ENCODE data around the gene PIK3R3.

Gene PIK3R3

DNA sequence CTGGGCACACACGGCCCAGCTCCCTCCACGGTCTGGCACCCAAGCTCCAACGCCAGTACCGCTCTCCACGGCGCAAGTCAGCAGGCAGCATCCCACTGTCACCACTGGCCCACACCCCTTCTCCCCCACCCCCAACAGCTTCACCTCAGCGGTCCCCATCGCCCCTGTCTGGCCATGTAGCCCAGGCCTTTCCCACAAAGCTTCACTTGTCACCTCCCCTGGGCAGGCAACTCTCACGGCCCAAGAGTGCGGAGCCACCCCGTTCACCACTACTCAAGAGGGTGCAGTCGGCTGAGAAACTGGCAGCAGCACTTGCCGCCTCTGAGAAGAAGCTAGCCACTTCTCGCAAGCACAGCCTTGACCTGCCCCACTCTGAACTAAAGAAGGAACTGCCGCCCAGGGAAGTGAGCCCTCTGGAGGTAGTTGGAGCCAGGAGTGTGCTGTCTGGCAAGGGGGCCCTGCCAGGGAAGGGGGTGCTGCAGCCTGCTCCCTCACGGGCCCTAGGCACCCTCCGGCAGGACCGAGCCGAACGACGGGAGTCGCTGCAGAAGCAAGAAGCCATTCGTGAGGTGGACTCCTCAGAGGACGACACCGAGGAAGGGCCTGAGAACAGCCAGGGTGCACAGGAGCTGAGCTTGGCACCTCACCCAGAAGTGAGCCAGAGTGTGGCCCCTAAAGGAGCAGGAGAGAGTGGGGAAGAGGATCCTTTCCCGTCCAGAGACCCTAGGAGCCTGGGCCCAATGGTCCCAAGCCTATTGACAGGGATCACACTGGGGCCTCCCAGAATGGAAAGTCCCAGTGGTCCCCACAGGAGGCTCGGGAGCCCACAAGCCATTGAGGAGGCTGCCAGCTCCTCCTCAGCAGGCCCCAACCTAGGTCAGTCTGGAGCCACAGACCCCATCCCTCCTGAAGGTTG lies 97.6 kb downstream of the PIK3R3 start:
- DNase-seq (ENCODE audit: insufficient read length, low spot score) (no peak), FAIRE-seq (no peak)

DNA sequence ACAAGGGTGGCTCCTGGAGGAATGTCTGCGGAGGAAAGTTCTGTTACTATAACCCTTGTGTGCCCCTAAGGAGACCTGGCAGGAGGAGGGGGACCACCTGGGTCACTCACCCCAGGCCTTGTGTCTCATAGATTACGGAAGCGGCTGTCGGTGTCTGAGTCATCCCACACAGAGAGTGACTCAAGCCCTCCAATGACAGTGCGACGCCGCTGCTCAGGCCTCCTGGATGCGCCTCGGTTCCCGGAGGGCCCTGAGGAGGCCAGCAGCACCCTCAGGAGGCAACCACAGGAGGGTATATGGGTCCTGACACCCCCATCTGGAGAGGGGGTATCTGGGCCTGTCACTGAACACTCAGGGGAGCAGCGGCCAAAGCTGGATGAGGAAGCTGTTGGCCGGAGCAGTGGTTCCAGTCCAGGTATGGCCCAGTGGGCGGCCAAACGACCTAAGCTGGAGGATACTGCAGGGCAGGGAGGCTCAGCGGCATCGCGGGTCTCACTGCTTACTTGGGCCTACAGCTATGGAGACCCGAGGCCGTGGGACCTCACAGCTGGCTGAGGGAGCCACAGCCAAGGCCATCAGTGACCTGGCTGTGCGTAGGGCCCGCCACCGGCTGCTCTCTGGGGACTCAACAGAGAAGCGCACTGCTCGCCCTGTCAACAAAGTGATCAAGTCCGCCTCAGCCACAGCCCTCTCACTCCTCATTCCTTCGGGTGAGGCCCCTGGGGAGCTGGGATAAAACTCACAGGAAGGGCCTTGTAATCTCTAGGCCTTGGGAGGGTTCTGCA lies 101.4 kb downstream of the PIK3R3 start:
- FAIRE-seq = no peak
- no peak for DNase-seq (ENCODE audit: insufficient read length, low spot score)

DNA sequence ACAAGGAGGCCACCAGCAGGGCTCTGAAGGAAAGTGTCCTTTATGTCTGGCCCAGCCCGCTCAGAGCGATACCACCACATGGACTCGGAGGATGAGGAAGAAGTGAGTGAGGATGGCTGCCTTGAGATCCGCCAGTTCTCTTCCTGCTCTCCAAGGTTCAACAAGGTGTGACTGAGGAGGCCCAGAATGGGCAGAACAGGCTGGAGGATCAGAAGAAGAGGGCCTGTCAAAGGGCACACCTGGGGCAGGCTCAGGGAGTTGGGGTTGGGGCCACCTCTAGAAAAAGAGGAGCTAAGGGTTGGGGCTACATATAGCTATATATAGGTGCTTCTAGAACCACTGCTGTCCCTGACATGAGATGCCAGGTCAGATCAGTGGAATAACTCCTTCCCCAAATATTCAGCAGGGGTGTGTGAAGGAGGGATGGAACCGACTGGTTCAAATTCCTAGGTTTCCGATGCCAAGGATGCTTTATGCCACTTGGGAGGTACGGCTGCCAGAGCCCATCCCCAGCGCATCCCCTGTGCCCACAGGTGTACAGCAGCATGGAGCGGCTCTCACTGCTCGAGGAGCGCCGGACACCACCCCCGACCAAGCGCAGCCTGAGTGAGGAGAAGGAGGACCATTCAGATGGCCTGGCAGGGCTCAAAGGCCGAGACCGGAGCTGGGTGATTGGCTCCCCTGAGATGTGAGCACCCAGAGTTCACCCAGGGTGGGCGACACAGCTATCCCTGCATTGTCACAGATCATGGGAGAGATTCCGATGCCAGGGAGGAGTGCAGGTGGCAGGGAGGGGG lies 102.2 kb downstream of the PIK3R3 start:
- FAIRE-seq (no peak), DNase-seq (ENCODE audit: insufficient read length, low spot score) (no peak)

DNA sequence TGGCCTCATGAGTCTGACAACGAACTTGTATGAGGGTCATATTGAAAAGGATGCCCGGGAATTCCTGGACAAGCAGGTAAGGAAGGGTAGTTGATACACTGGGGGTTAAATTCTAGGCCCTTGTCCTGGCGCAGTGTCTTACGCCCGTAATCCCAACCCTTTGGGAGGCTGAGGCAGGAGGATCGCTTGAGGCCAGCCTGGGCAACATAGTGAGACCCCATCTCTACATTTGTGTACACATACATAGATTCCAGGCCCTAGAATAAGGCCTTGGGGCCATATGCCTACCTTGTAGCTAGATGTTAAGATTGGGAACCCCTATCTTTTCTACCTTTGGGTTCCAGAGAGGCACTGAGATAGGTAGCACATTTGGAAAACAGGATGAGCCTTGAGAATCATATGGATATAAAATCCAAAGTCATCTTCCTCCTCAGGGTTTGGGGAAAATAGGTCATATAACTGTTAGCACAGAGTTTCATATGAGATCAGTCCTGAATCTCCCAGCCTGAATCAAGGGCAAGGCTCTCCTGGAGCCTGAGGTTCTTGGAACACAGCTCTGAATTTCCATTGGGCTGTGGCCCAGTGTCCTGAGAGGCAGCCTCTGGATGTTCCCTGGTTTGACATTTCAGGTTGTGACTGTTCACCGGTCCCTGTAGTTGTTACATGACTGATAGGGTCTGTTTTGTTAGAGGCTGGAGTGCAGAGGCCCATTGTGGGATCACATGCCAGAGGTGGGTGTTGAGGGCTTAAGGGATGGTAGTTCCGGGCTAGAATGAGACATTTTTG lies 104.4 kb downstream of the PIK3R3 start:
- FAIRE-seq (no peak), DNase-seq (ENCODE audit: insufficient read length, low spot score) (no peak)

DNA sequence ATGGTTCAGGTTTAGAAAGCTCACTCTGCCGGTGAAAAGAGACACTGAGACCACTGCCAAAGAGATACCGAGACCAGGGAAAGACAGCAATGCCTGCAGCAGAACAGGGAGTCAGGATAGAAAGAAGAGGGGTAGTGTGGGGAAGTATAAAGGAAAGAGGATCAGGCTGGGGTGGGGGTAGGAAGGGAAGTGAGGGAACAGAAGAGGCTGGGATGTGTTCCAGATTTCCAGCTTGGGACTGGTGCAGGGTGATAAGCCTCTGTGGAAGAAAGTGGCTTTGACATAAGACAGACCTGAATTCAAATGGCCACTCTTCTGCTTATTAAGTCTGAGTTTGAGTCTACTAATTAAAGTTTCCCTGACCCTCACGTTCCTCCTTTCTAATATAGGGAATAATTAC lies 105.9 kb downstream of the PIK3R3 start:
- no peak for FAIRE-seq
- no peak for DNase-seq (ENCODE audit: insufficient read length, low spot score)

DNA sequence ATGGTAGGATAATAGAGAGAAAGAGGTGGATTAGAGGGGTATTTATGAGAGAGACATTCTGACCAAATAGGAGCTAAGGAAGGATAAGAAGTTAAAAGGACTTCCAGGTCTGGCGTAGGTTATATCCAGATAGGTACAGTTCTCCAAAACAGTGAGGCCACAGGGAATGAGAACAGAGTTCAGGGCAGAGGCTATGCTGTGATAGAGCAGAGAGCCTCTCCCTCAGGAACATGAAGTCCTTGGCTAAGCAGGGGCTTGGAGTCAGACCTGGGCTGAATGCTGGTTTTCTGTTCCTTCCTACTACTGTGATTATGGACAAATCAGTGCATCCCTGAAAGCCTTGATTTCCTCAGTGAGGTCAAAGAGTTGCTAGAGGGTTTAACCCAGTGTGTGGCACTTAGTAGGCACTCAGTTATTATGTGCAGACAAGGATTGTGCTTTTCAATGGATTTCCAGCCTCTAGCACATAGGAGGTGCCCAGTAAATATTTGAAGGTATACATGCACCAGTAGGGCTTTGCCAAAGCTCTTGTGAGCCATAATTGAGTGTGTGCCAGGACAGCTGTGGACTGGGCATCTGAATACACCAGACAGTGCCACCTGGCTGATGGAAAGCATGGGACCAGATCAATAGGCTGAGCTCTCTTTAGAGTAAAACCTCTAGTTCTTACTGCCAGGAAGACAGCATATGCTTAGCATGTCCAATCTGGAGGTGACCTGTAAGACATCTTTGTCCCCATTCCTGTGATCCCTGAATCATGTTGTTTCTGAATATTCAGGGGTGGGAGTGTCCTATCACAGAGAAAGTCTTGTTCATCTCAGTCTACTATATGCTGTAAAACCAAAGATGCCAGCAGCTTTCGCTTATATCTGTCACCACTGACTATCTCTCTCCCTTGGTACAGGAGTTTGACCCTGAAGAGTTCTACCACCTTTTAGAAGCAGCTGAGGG lies 111.1 kb downstream of the PIK3R3 start:
- no peak for DNase-seq (ENCODE audit: insufficient read length, low spot score)
- no peak for FAIRE-seq

DNA sequence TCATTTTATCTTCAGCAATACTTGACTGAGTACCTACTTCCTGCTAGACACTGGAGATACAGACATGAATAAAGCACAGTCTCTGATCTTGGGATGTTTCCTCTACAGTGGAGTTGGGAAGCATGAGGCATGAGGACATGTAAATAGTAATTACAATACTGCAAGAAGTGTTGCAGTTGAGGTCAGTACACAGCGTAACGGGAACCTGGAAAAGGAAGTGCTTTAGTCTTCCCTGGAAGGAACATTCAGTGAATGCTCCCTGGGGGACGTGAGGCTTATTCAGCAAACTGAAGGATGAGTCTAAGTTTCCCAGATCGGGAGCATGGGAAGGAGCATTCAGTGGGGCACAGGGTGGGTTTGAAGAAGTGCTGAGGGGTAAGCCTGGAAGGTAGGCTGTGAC lies 112.4 kb downstream of the PIK3R3 start:
- FAIRE-seq = no peak
- no peak for DNase-seq (ENCODE audit: insufficient read length, low spot score)

DNA sequence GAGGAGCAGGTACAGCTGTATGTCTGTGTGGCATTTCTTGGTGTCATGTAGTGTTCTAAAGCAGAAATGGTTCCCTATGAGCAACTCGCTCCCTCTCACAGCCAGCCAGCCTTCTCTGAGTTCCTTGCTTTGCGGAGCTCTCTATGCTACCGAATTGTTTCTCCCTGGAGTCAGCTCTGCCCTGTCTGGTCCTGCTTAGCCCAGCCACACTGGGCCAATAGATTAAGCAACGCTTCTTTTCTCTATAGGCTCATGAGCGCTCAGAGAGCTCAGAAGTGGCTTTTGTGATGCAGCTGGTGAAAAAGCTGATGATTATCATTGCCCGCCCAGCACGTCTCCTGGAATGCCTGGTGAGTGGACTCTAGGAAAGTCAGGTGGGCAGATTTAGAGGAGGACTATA lies 113.1 kb downstream of the PIK3R3 start:
- FAIRE-seq = no peak
- no peak for DNase-seq (ENCODE audit: insufficient read length, low spot score)

DNA sequence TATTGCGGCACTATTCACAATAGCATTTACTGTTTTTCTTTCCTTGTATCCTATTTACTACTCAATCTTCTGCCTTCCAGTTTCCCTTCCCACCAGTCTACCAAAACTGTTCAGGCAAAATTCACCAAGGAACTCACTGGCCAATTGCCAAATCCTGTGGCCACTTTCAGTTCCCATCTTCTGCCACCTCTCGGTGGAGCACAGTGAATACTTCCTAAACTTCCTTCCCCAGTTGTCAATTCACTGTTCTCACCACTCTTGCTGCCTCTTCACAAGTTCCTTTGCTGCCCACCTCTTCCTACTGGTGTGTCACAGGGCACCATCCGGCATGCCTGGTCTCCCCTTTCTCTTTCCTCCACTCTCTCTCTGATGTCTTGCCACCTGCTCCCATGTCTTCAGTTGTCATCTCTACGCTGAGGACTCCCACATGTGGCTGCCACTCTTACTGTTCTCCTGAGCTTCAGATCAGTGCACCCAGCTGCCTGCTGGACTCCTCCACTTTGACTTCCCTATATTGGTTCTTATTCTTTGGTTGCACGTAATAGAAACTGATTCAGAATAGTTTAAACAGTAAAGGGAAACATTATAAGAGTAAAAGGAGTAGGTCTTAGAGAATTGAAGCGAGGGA lies 114.4 kb downstream of the PIK3R3 start:
- DNase-seq (ENCODE audit: insufficient read length, low spot score) (no peak), FAIRE-seq (no peak)

DNA sequence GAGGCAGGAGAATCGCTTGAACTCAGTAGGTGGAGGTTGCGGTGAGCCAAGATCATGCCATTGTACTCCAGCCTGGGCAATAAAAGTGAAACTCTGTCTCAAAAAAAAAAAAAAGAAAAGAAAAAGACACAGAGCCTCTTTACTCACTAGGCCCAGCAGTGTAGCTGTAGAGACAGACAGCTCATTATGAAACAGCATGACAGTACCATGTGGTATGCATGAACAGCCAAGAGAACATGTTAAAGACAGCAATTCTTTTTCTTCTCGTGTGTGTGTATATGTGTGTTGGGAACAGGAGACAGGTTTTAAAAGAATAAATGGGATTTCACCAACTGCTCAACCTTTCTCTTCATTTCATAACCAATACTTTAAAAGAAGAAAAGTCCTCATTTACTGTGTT lies 118.8 kb downstream of the PIK3R3 start:
- FAIRE-seq = no peak
- no peak for DNase-seq (ENCODE audit: insufficient read length, low spot score)

DNA sequence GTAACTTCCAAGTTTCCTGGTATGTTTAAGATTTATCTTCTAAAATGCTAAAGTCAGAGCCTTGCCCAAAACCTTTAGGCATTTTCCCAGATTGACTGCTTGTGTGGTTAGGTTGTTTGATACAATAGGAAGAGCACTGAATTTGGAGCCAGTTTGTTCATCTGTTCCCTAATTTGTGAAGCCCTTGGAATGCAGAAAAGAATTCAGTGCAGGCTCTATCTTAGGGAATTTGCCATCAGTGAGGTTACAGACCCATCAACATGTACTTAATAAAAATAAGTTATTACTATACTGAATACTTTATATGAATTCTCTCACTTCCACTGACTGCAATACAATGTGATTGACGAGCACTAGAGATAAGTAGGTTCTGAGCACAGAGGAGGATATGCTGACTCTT lies 120.2 kb downstream of the PIK3R3 start:
- DNase-seq (ENCODE audit: insufficient read length, low spot score) (no peak), FAIRE-seq (no peak)

DNA sequence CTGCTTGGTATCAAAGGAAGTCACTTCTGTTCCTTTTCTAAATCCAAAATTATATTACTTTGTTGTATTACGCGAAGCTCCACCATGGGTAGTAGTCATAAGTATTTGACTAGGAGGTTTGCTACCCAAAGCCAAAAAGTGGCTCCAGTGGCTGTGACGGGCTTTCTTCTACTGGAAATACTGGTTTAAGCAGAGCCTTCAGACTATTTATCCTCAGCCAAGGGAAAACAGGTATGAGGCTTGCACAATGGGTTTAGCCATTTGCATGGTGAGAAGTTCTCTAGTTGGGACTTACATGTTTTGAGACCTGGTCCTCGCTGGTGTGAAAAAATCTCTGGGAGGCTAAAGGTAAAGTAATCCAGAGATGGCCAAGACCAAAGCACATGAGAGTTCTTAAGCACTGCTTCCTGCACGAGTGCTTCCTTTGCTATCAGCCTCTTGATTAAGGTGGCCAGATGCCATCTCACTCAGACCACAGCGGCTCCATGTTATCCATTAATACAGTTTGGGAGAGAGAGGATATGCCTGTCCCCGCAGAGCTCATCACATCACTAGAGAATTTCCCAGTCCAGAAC lies 121.2 kb downstream of the PIK3R3 start:
- no peak for DNase-seq (ENCODE audit: insufficient read length, low spot score)
- FAIRE-seq = no peak

DNA sequence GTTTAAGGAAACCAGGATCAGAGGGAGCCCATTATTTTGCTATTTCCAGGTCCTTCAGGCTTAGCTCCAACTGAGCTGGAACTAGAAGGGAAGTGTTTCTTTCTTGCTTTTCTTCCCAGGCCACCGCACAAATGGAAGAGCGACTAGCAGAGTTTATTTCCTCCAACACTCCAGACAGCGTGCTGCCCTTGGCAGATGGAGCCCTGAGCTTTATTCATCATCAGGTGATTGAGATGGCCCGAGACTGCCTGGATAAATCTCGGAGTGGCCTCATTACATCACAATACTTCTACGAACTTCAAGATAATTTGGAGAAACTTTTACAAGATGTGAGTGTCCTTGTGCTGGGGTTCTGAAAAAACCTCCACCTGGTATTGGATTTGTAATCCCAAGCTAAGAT lies 121.8 kb downstream of the PIK3R3 start:
- no peak for FAIRE-seq

DNA sequence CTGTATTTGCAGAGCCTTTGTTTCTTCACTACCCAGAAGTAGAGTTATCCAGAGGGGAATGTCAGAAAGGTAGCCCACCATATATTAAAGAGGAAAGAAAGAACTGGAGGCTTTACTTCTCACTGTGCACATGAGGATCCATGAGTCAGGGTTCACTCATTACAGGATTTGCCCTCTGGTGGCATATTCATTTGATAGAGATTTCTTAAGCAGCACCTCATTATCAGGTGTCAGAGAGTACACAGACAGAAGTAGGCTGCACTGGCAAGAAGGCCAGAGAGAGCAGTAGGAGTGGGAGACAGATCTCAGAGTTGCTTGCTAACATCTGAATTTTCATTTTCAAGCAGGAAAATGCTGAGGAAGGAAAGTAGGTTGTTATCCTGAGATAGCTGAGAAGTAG lies 123.8 kb downstream of the PIK3R3 start:
- FAIRE-seq (no peak), DNase-seq (ENCODE audit: insufficient read length, low spot score) (no peak)

More for the DNA sequence above, 121.8 kb downstream of the PIK3R3 start:
- DNase-seq (ENCODE audit: insufficient read length, low spot score) = no peak

DNA sequence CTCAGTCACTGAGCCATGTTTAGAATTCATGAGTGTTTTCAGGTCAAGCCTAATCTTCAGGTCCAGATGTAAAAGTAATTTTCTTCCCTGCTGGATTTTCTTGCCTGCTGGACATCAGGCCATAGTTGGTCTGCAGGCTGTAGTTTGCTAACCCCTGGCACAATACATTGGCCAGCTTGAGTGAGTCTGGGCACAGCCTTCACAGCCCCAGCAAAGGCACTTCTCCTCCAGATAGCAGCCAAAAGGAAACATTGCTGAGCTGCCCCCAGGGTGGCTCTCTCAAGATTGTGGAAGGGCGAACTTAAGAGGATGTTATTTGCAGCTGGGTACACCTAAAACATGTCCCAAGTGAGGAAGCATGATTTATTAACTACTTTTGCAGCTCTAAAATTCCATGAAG lies 126.8 kb downstream of the PIK3R3 start:
- DNase-seq (ENCODE audit: insufficient read length, low spot score) (no peak), FAIRE-seq (no peak)

DNA sequence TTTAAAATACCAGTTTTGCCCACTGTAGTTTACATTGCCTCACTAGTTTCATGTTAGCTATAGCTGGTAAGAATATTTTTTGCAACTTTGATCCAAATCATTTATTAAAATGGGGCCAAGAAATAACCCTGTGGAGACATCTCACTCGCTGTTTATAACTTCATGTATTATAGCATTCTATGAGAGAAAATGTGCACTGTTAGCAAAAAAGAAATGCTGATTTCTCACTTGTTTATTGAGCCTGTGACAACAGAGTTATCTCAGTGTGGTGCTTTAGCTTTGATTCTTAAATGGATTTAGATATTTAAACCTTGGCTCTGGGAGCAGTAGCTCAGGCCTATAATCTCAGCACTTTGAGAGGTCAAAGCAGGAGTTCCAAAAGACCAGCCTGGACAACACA lies 127.9 kb downstream of the PIK3R3 start:
- DNase-seq (ENCODE audit: insufficient read length, low spot score) (no peak), FAIRE-seq (no peak)

DNA sequence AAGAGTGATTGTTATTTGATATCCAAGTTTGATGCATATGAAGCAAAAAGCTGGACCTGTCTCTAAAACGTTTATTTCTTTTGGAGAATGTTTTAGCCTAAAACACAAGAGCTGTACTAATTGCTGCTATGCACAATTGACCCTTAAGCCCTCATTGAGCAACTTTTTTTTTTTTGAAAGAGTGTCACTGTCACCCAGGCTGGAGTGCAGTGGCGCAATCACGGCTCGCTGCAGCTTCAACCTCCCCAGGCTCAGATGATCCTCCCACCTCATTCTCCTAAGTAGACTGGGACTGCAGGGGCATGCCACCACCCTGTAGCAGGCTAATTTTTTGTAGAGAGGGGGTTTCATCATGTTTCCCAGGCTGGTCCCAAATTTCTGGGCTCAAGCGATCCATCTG lies 129.1 kb downstream of the PIK3R3 start:
- DNase-seq (ENCODE audit: insufficient read length, low spot score) = no peak
- FAIRE-seq = no peak

DNA sequence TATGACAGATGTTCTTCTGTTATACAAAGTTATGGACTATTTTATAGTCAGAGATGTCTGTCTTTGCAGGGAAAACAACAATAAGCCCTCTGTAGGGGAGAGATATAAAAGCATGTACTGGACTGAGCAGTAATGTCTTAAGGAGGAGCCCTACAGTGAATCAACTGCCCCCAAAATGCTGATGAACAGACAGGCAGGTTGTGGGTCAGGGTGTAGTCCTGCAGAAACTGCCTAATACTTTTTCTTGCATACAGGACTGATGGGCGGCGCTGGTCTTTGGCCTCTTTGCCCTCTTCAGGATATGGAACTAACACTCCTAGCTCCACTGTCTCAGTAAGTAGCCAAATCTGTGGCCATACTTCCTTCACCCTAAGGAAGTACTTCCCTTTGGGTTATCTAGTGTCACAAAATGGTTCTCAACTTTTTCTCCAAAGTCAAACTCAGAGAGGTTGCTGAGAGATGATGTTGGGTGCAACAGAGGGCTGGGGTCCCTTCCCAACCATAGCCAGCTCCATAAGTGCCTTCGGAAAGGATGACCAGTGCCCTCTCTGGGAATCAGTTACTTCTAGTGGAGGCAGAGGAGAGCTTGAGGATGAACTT lies 129.8 kb downstream of the PIK3R3 start:
- FAIRE-seq = no peak
- DNase-seq (ENCODE audit: insufficient read length, low spot score) = no peak

All from GM19239 (cell line).